Neuronal stem cell (in vitro differentiated cells): Measurements from ENCODE around the gene MDFI.

Experiments
- DNase-seq: peaks from one replicate; pipeline ENCODE4 v3.0.0-alpha.2; 2013; ENCODE audit warnings: low spot score
- H2AFZ ChIP-seq: one replicate; pipeline ENCODE4 v1.6.1; 2013; ENCODE audit warnings: mild to moderate bottlenecking, low read length, inconsistent platforms
- H2AK5ac ChIP-seq: 2 replicates; pipeline ENCODE4 v1.6.1; 2013; ENCODE audit warnings: low read depth, mild to moderate bottlenecking, inconsistent platforms, low read length, moderate library complexity, mixed read lengths
- H2BK120ac ChIP-seq: 2 replicates; pipeline ENCODE4 v1.6.1; 2013; ENCODE audit warnings: low read depth, mild to moderate bottlenecking, inconsistent platforms, low read length, moderate library complexity, mixed read lengths
- H2BK12ac ChIP-seq: one replicate; pipeline ENCODE4 v1.6.1; 2013; ENCODE audit warnings: low read length, inconsistent platforms
- H2BK15ac ChIP-seq: 2 replicates; pipeline ENCODE4 v1.6.1; 2013; ENCODE audit warnings: mild to moderate bottlenecking, low read length, inconsistent platforms, mixed read lengths
- H2BK5ac ChIP-seq: one replicate; pipeline ENCODE4 v1.6.1; 2013; ENCODE audit warnings: inconsistent platforms, mild to moderate bottlenecking, low read length, moderate library complexity
- H3K14ac ChIP-seq: one replicate; pipeline ENCODE4 v1.6.1; 2013; ENCODE audit warnings: low read length, inconsistent platforms
- H3K18ac ChIP-seq: 2 replicates; pipeline ENCODE4 v1.6.1; 2013; ENCODE audit warnings: low read length, inconsistent platforms
- H3K23ac ChIP-seq: 2 replicates; pipeline ENCODE4 v1.6.1; 2013; ENCODE audit warnings: low read depth, mild to moderate bottlenecking, mixed read lengths, low read length, inconsistent platforms; ENCODE audit not compliant: poor library complexity
- H3K27ac ChIP-seq: replicated peaks from 3 replicates; pipeline ENCODE4 v1.5.1; 2013; ENCODE audit warnings: low read length, inconsistent platforms
- H3K27me3 ChIP-seq, 3 experiments: 2 replicates each; pipeline ENCODE4 v1.6.1; 2013; ENCODE audit warnings: low read length in 3 of 3, mild to moderate bottlenecking in 2 of 3, inconsistent platforms in 1 of 3, low read depth in 1 of 3, mixed read lengths in 1 of 3, moderate library complexity in 1 of 3; ENCODE audit not compliant: control insufficient read depth in 3 of 3, insufficient read depth in 3 of 3
- H3K36me3 ChIP-seq, 2 donors: replicated peaks in 1 of 2; 2 replicates each; pipeline ENCODE4 v1.6.1; 2013; ENCODE audit warnings: low read length in 2 of 2; ENCODE audit not compliant: control insufficient read depth in 2 of 2, insufficient read depth in 2 of 2
- H3K4ac ChIP-seq: 2 replicates; pipeline ENCODE4 v1.6.1; 2013; ENCODE audit warnings: inconsistent platforms, mild to moderate bottlenecking, low read length, moderate library complexity
- H3K4me1 ChIP-seq, 2 donors: 1 replicate in 1 of 2; 2 replicates in 1 of 2; pipeline ENCODE4 v1.6.1; 2013; ENCODE audit warnings: low read length in 2 of 2, low read depth in 1 of 2; ENCODE audit not compliant: control insufficient read depth in 2 of 2, insufficient read depth in 1 of 2
- H3K4me2 ChIP-seq: one replicate; pipeline ENCODE4 v1.6.1; 2013; ENCODE audit warnings: mild to moderate bottlenecking, low read length, inconsistent platforms; ENCODE audit not compliant: insufficient read depth, poor library complexity, severe bottlenecking
- H3K4me3 ChIP-seq, 2 donors: 2 replicates each; pipeline ENCODE4 v1.5.1; 2013; ENCODE audit warnings: low read length in 2 of 2, mild to moderate bottlenecking in 2 of 2, inconsistent platforms in 1 of 2, moderate library complexity in 1 of 2
- H3K79me1 ChIP-seq: one replicate; pipeline ENCODE4 v1.6.1; 2013; ENCODE audit warnings: low read depth, mild to moderate bottlenecking, inconsistent platforms, low read length, moderate library complexity
- H3K9ac ChIP-seq: one replicate; pipeline ENCODE4 v1.6.1; 2013; ENCODE audit warnings: mild to moderate bottlenecking, low read depth, low read length, inconsistent platforms; ENCODE audit not compliant: poor library complexity
- H3K9me3 ChIP-seq, 2 donors: replicated peaks in 1 of 2; 2 replicates each; pipeline versions ENCODE3 to v1.6.1; 2013; ENCODE audit warnings: low read length in 2 of 2, mild to moderate bottlenecking in 2 of 2, inconsistent platforms in 1 of 2, low read depth in 1 of 2, mixed read lengths in 1 of 2, moderate library complexity in 1 of 2; ENCODE audit not compliant: control insufficient read depth in 2 of 2, insufficient read depth in 1 of 2
- H4K8ac ChIP-seq: one replicate; pipeline ENCODE4 v1.6.1; 2013; ENCODE audit warnings: low read depth, mild to moderate bottlenecking, inconsistent platforms, low read length, moderate library complexity
- H4K91ac ChIP-seq: one replicate; pipeline ENCODE4 v1.6.1; 2013; ENCODE audit warnings: low read length, low read depth, mild to moderate bottlenecking, inconsistent platforms; ENCODE audit not compliant: poor library complexity
- WGBS, 2 donors: extraction: QIAGEN DNeasy Blood & Tissue Kit; methylation state at CpG; one replicate each; pipeline ENCODE4 v1.1.7; 2013; ENCODE audit warnings: missing lambda C conversion rate in 2 of 2, mixed read lengths in 1 of 2; ENCODE audit not compliant: insufficient read length in 2 of 2, insufficient replicate concordance in 1 of 2; ENCODE audit errors: extremely low coverage in 2 of 2; 5-methylcytosine and 5-hydroxymethylcytosine counted together

Gene MDFI

GRCh38 chr6:41675176-41675775, 37.0 kb downstream of the MDFI start:
- no peak overlapping the region for H3K27ac ChIP-seq
- no peak overlapping the region for H3K14ac ChIP-seq
- H3K36me3 ChIP-seq, result no peaks in the 10 kb centered on the region
- no peak for DNase-seq
- no CpG with 5 or more reads among the region's 6 CpGs for WGBS, 2 donors
- no peaks in the 10 kb centered on the region for H3K9me3 ChIP-seq
- no peak overlapping the region for H2AK5ac ChIP-seq
- no peaks in the 10 kb centered on the region for H3K79me1 ChIP-seq
- H3K23ac ChIP-seq, result no peak overlapping the region
- no peak overlapping the region for H2BK15ac ChIP-seq
- H2BK120ac ChIP-seq, result no peak overlapping the region
- no peak overlapping the region for H2BK12ac ChIP-seq
- H3K27me3 ChIP-seq, result peaks cover 0 to 36% (median 5%) of the 10 kb centered on the region in 3 experiments
- no peak overlapping the region for H3K4me3 ChIP-seq
- H3K4ac ChIP-seq, result no peak overlapping the region
- H2BK5ac ChIP-seq, result no peak overlapping the region
- H3K18ac ChIP-seq, result peak overlapping the region; percentile 16
- H3K4me2 ChIP-seq, result no peak overlapping the region
- no peak overlapping the region for H2AFZ ChIP-seq
- no peak overlapping the region for H4K8ac ChIP-seq
- H3K9ac ChIP-seq, result no peak overlapping the region
- H3K4me1 ChIP-seq, result peaks cover 11 to 14% of the 10 kb centered on the region in 2 donors
- no peak overlapping the region for H4K91ac ChIP-seq

DNA sequence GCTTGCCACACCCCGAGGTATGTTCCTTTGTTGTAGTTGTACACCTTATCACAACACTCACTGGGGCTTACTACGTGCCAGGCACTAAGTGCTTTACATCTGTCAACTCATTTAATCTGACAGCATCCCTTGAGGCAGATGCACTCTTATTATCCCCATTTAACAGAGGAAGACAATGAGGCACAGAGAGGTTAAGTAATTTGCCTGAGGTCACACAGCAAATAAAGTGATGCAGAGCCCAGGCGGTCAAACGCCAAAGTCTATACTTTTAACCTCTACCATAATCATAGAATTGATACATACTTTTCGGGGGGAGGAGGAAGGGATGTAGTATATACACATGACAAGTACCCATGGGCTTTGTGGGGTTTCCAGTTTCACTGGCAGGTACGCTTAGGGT, 37.7 kb downstream of the MDFI start:
- Histone ChIP-seq H4K8ac (no peak overlapping the region), H3K4me1 (peaks cover 14 to 17% of the 10 kb centered on the region in 2 donors), H4K91ac (no peak overlapping the region), H3K18ac (no peak overlapping the region), H3K14ac (no peak overlapping the region), H2AFZ (no peak overlapping the region), H2BK5ac (no peak overlapping the region), H3K9me3 (no peaks in the 10 kb centered on the region), H3K9ac (no peak overlapping the region), H3K79me1 (no peaks in the 10 kb centered on the region), H3K36me3 (no peaks in the 10 kb centered on the region), H2BK120ac (no peak overlapping the region), H3K4me2 (no peak overlapping the region), H2AK5ac (no peak overlapping the region), H3K4me3 (no peak overlapping the region), H3K27me3 (peaks cover 0 to 36% (median 5%) of the 10 kb centered on the region in 3 experiments), H3K23ac (no peak overlapping the region), H2BK15ac (no peak overlapping the region), H3K4ac (no peak overlapping the region), H2BK12ac (no peak overlapping the region), H3K27ac (no peak overlapping the region)
- no peak for DNase-seq
- whole genome bisulfite sequencing, 2 donors, result no CpG with 5 or more reads among the region's 6 CpGs

GRCh38 chr6:41676431-41676830, 38.2 kb downstream of the MDFI start:
- WGBS, 2 donors, result no CpG with 5 or more reads among the region's 5 CpGs
- no peak overlapping the region for H3K14ac ChIP-seq
- no peak for DNase-seq
- H3K4me3 ChIP-seq, result no peak overlapping the region
- H3K79me1 ChIP-seq, result no peaks in the 10 kb centered on the region
- H3K18ac ChIP-seq, result no peak overlapping the region
- H3K9me3 ChIP-seq, result no peaks in the 10 kb centered on the region
- H4K8ac ChIP-seq, result no peak overlapping the region
- H3K4ac ChIP-seq, result no peak overlapping the region
- no peak overlapping the region for H2BK12ac ChIP-seq
- H3K27me3 ChIP-seq, result peaks cover 0 to 36% (median 5%) of the 10 kb centered on the region in 3 experiments
- no peak overlapping the region for H2BK5ac ChIP-seq
- no peak overlapping the region for H2BK120ac ChIP-seq
- H3K36me3 ChIP-seq, result no peaks in the 10 kb centered on the region
- H3K27ac ChIP-seq, result no peak overlapping the region
- peaks cover 14 to 17% of the 10 kb centered on the region in 2 donors for H3K4me1 ChIP-seq
- peak overlapping the region; percentile 17 for H3K9ac ChIP-seq
- no peak overlapping the region for H2BK15ac ChIP-seq
- H2AFZ ChIP-seq, result no peak overlapping the region
- no peak overlapping the region for H2AK5ac ChIP-seq
- H3K23ac ChIP-seq, result no peak overlapping the region
- H3K4me2 ChIP-seq, result no peak overlapping the region
- no peak overlapping the region for H4K91ac ChIP-seq

DNA sequence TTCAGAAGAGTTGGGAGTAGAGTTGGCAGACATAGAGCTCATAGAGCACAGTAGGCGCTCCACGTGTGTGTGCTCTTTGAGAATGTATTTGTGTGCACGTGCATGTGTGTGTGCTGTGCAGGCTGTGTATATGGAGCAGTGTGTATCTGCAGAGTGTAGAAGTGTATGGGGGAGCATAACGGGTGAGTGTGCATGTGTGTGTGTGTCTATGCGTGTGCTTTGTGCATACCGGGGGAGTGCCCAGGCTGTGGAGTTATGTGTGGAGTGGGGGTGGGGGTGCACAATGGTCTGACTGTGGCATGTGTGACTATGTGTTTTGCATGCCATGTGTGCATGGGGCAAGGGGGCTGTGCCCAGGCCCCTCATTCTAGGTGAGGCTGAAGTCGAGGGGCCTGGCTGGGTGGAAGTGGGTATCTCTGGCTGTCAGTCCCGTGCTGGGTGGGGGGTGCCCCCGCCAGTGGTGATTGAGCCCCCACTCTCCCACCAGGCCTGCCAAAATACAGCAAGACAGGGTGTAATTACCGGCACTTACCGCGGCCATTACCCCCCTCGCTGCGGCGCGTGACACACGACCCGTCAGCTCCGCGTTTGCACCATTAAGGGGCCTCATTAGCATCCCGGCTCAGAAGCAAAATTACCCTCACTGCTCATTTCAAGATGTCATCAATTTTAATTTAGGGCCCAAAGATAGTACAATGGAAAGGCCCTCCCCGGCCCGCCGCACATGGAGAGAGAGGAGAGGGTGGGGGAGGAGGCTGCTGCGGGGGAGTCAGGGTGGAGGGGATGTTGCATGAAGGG, 39.1 kb downstream of the MDFI start:
- H3K27me3 ChIP-seq, result peaks cover 0 to 30% (median 5%) of the 10 kb centered on the region in 3 experiments
- H3K36me3 ChIP-seq, result no peaks in the 10 kb centered on the region
- H3K4me2 ChIP-seq, result no peak overlapping the region
- H2AK5ac ChIP-seq, result peak overlapping the region; percentile 48
- peak overlapping the region; percentile 47 for H3K23ac ChIP-seq
- H3K18ac ChIP-seq, result peak overlapping the region; percentile 9
- H3K27ac ChIP-seq, result no peak overlapping the region
- H4K91ac ChIP-seq, result no peak overlapping the region
- no peaks in the 10 kb centered on the region for H3K79me1 ChIP-seq
- no peak overlapping the region for H4K8ac ChIP-seq
- H2AFZ ChIP-seq, result peak overlapping the region; percentile 61
- no peaks in the 10 kb centered on the region for H3K9me3 ChIP-seq
- H2BK5ac ChIP-seq, result peak overlapping the region; percentile 68
- H3K4me3 ChIP-seq, result peak overlapping the region in 1 of 2 donors; percentile 28
- H3K4ac ChIP-seq, result no peak overlapping the region
- H2BK15ac ChIP-seq, result no peak overlapping the region
- peaks cover 15 to 19% of the 10 kb centered on the region in 2 donors for H3K4me1 ChIP-seq
- WGBS, 2 donors, result no CpG with 5 or more reads among the region's 25 CpGs
- H3K14ac ChIP-seq, result peak overlapping the region; percentile 1
- H3K9ac ChIP-seq, result no peak overlapping the region
- peak overlapping the region; percentile 25 for H2BK12ac ChIP-seq
- no peak for DNase-seq
- H2BK120ac ChIP-seq, result no peak overlapping the region
